GM23248 (cell line): ENCODE data around the gene SEC14L5.

ENCODE experiments used
- EZH2 ChIP-seq: fragments of 200-600 bp; sonication (generic); IDR thresholded peaks from 2 replicates; pipeline ENCODE4 v1.6.1; 2018; ENCODE audit warnings: antibody characterized with exemption, mild to moderate bottlenecking; ENCODE audit not compliant: insufficient read depth, poor library complexity, severe bottlenecking
- EZH2phosphoT487 ChIP-seq: fragments of 200-600 bp; sonication (generic); IDR thresholded peaks from 2 replicates; pipeline ENCODE4 v1.6.1; 2018; ENCODE audit warnings: antibody characterized with exemption, moderate library complexity, mild to moderate bottlenecking, low read depth; ENCODE audit not compliant: insufficient read depth

- TF ChIP-seq EZH2 (no peak), EZH2phosphoT487 (no peak)
Observed at GRCh38 chr16:4954714-4955113, 3.4 kb upstream of the SEC14L5 start.
